Progenitor cell of endocrine pancreas (in vitro differentiated cells): ENCODE results near the gene IFT22. TPM values are rescaled to one million over a fixed set of nuclear protein-coding genes. Genes with fewer than 3 reads are reported as not detected.
"Not testable (repeated sequence)": the region's sequence is repeated elsewhere in the genome, so short reads cannot be mapped to it uniquely, and the experiment has no call there.

Source experiments
- DNase-seq: peaks from one replicate; pipeline ENCODE4 v3.0.0; 2021; ENCODE audit warnings: low spot score; ENCODE audit not compliant: unreplicated experiment
- H3K27ac Mint-ChIP-seq: 2 replicates; pipeline ENCODE4 v1.8.0; 2021; ENCODE audit warnings: mild to moderate bottlenecking, moderate library complexity, mixed read lengths
- H3K27me3 Mint-ChIP-seq: 2 replicates; pipeline ENCODE4 v1.8.0; 2021; ENCODE audit warnings: mixed read lengths
- H3K36me3 Mint-ChIP-seq: 2 replicates; pipeline ENCODE4 v1.8.0; 2022; ENCODE audit warnings: mixed read lengths; ENCODE audit not compliant: insufficient read depth
- H3K4me1 Mint-ChIP-seq: 2 replicates; pipeline ENCODE4 v1.8.0; 2021; ENCODE audit warnings: low read depth, mixed read lengths
- H3K4me3 Mint-ChIP-seq: 2 replicates; pipeline ENCODE4 v1.8.0; 2021; ENCODE audit warnings: low read depth, mild to moderate bottlenecking, moderate library complexity, mixed read lengths
- H3K9me3 Mint-ChIP-seq: 2 replicates; pipeline ENCODE4 v1.8.0; 2021; ENCODE audit warnings: low read depth, mixed read lengths
- CTCF ChIP-seq: fragments of 200-600 bp; sonication (generic); IDR thresholded peaks from one replicate; pipeline ENCODE4 v1.5.0; 2021; ENCODE audit warnings: antibody characterized with exemption, mild to moderate bottlenecking; ENCODE audit not compliant: unreplicated experiment
- total RNA-seq: library from RNA; stranded (reverse); gene quantifications from 2 replicates; pipeline ENCODE4 v1.2.1, GENCODE V29; 2021

The IFT22 gene
- total RNA-seq, 1 donor from 2014 or later: 60.3 TPM

GRCh38 chr7:101277155-101277554, 44.5 kb downstream of the IFT22 start:
- no peaks in the 10 kb centered on the region for H3K9me3 Mint-ChIP-seq
- peaks cover 14% of the 10 kb centered on the region for H3K27me3 Mint-ChIP-seq
- TF ChIP-seq CTCF: no peak
- no peak for DNase-seq
- no peaks in the 10 kb centered on the region for H3K4me1 Mint-ChIP-seq
- H3K36me3 Mint-ChIP-seq: no peaks in the 10 kb centered on the region
- H3K4me3 Mint-ChIP-seq: no peak overlapping the region
- no peak overlapping the region for H3K27ac Mint-ChIP-seq

- Mint-ChIP-seq H3K9me3 (no peaks in the 10 kb centered on the region), H3K27me3 (peaks cover 10% of the 10 kb centered on the region), H3K4me3 (no peak overlapping the region), H3K27ac (no peak overlapping the region), H3K36me3 (no peaks in the 10 kb centered on the region), H3K4me1 (no peaks in the 10 kb centered on the region)
- DNase-seq: no peak
- TF ChIP-seq CTCF: no peak
Measured at GRCh38 chr7:101273206-101273605, 48.4 kb downstream of the IFT22 start.

- H3K9me3 Mint-ChIP-seq: no peaks in the 10 kb centered on the region
- H3K27ac Mint-ChIP-seq: no peak overlapping the region
- no peak for TF ChIP-seq CTCF
- peaks cover 3% of the 10 kb centered on the region for H3K4me1 Mint-ChIP-seq
- H3K27me3 Mint-ChIP-seq: peaks cover 4% of the 10 kb centered on the region
- DNase-seq: no peak
- H3K36me3 Mint-ChIP-seq: no peaks in the 10 kb centered on the region
- no peak overlapping the region for H3K4me3 Mint-ChIP-seq
Measured at GRCh38 chr7:101271021-101271420, 50.6 kb downstream of the IFT22 start.

GRCh38 chr7:101269664-101270063, 51.9 kb downstream of the IFT22 start:
- Mint-ChIP-seq H3K27ac (no peak overlapping the region), H3K4me3 (no peak overlapping the region), H3K27me3 (peaks cover 4% of the 10 kb centered on the region), H3K4me1 (peaks cover 4% of the 10 kb centered on the region), H3K36me3 (no peaks in the 10 kb centered on the region), H3K9me3 (no peaks in the 10 kb centered on the region)
- TF ChIP-seq CTCF: no peak
- DNase-seq: no peak

- H3K36me3 Mint-ChIP-seq: no peaks in the 10 kb centered on the region
- H3K4me1 Mint-ChIP-seq: peaks cover 4% of the 10 kb centered on the region
- no peaks in the 10 kb centered on the region for H3K27me3 Mint-ChIP-seq
- H3K4me3 Mint-ChIP-seq: no peak overlapping the region
- no peaks in the 10 kb centered on the region for H3K9me3 Mint-ChIP-seq
- no peak for TF ChIP-seq CTCF
- no peak overlapping the region for H3K27ac Mint-ChIP-seq
- no peak for DNase-seq
Measured at GRCh38 chr7:101265622-101266516, 55.7 kb downstream of the IFT22 start.

- H3K36me3 Mint-ChIP-seq, DNase-seq, H3K4me1 Mint-ChIP-seq, H3K4me3 Mint-ChIP-seq, H3K27me3 Mint-ChIP-seq, H3K27ac Mint-ChIP-seq, H3K9me3 Mint-ChIP-seq: not testable (repeated sequence)
Measured at GRCh38 chr7:101264102-101264706, 57.4 kb downstream of the IFT22 start.
